H9 (cell line): ENCODE measurements around the gene TFRC. TPM values are rescaled to one million over a fixed set of nuclear protein-coding genes. Genes with fewer than 3 reads are reported as not detected.
"Not testable (repeated sequence)": the region's sequence is repeated elsewhere in the genome, so short reads cannot be mapped to it uniquely, and the experiment has no call there.

Experiments used
- DNase-seq: peaks from one replicate; pipeline ENCODE4 v3.0.0-alpha.2; 2017
- H2AFZ ChIP-seq: one replicate; pipeline ENCODE4 v1.6.1; 2013; ENCODE audit warnings: mild to moderate bottlenecking, low read length, control low read depth, moderate library complexity
- H2AK5ac ChIP-seq: 2 replicates; pipeline ENCODE4 v1.6.1; 2013; ENCODE audit warnings: low read length, control low read depth, mixed read lengths; ENCODE audit not compliant: insufficient read length
- H2BK120ac ChIP-seq: one replicate; pipeline ENCODE4 v1.6.1; 2013; ENCODE audit warnings: low read depth, mild to moderate bottlenecking, low read length, control low read depth, inconsistent platforms; ENCODE audit not compliant: poor library complexity, severe bottlenecking
- H2BK12ac ChIP-seq: 2 replicates; pipeline ENCODE4 v1.6.1; 2013; ENCODE audit warnings: low read length, control low read depth, mixed read lengths, low read depth; ENCODE audit not compliant: insufficient read length
- H2BK15ac ChIP-seq: 2 replicates; pipeline ENCODE4 v1.6.1; 2013; ENCODE audit warnings: low read depth, low read length, control low read depth
- H2BK20ac ChIP-seq: one replicate; pipeline ENCODE4 v1.6.1; 2013; ENCODE audit warnings: low read depth, mild to moderate bottlenecking, low read length, control low read depth, inconsistent platforms; ENCODE audit not compliant: poor library complexity, severe bottlenecking
- H2BK5ac ChIP-seq: 2 replicates; pipeline ENCODE4 v1.6.1; 2013; ENCODE audit warnings: low read length, control low read depth, mixed read lengths; ENCODE audit not compliant: insufficient read length
- H3K14ac ChIP-seq: 2 replicates; pipeline ENCODE4 v1.6.1; 2013; ENCODE audit warnings: low read length, control low read depth; ENCODE audit not compliant: insufficient read depth
- H3K18ac ChIP-seq: 2 replicates; pipeline ENCODE4 v1.6.1; 2013; ENCODE audit warnings: low read depth, mild to moderate bottlenecking, mixed read lengths, low read length, control low read depth; ENCODE audit not compliant: insufficient read length
- H3K23ac ChIP-seq: 2 replicates; pipeline ENCODE4 v1.6.1; 2013; ENCODE audit warnings: low read length, control low read depth, mixed read lengths, low read depth; ENCODE audit not compliant: insufficient read length
- H3K23me2 ChIP-seq: 2 replicates; pipeline ENCODE4 v1.6.1; 2013; ENCODE audit warnings: low read depth, mild to moderate bottlenecking, mixed read lengths, low read length, control low read depth; ENCODE audit not compliant: insufficient read length, poor library complexity, severe bottlenecking
- H3K27ac ChIP-seq: 2 replicates; pipeline ENCODE4 v1.5.1; 2013; ENCODE audit warnings: low read length, control low read depth, mixed read lengths, low read depth; ENCODE audit not compliant: insufficient read length
- H3K27me3 ChIP-seq: 2 replicates; pipeline ENCODE4 v1.6.1; 2013; ENCODE audit warnings: low read length, control low read depth, inconsistent platforms; ENCODE audit not compliant: insufficient read depth
- H3K4ac ChIP-seq: 2 replicates; pipeline ENCODE4 v1.6.1; 2013; ENCODE audit warnings: low read depth, mild to moderate bottlenecking, control low read depth, inconsistent platforms, low read length, moderate library complexity
- H3K4me1 ChIP-seq: 2 replicates; pipeline ENCODE4 v1.6.1; 2013; ENCODE audit warnings: low read length, control low read depth, inconsistent platforms; ENCODE audit not compliant: insufficient read depth
- H3K4me2 ChIP-seq: 2 replicates; pipeline ENCODE4 v1.6.1; 2013; ENCODE audit warnings: low read length, control low read depth, mixed read lengths; ENCODE audit not compliant: insufficient read length, insufficient read depth
- H3K56ac ChIP-seq: 2 replicates; pipeline ENCODE4 v1.6.1; 2013; ENCODE audit warnings: low read depth, mild to moderate bottlenecking, mixed read lengths, low read length, control low read depth; ENCODE audit not compliant: insufficient read length
- H3K79me1 ChIP-seq: 2 replicates; pipeline ENCODE4 v1.6.1; 2013; ENCODE audit warnings: low read depth, mild to moderate bottlenecking, moderate library complexity, low read length, control low read depth, inconsistent platforms; ENCODE audit not compliant: insufficient read depth, poor library complexity, severe bottlenecking
- H3K79me2 ChIP-seq: 2 replicates; pipeline ENCODE4 v1.6.1; 2013; ENCODE audit warnings: low read length, control low read depth, inconsistent platforms; ENCODE audit not compliant: insufficient read depth
- H3K9ac ChIP-seq: 2 replicates; pipeline ENCODE4 v1.6.1; 2013; ENCODE audit warnings: low read length, control low read depth, mixed read lengths; ENCODE audit not compliant: insufficient read length; ENCODE audit errors: extremely low read depth
- H3K9me3 ChIP-seq: one replicate; pipeline ENCODE4 v1.6.1; 2013; ENCODE audit warnings: low read depth, low read length, inconsistent platforms; ENCODE audit not compliant: control insufficient read depth
- H3T11ph ChIP-seq: one replicate; pipeline ENCODE4 v1.6.1; 2013; ENCODE audit warnings: mild to moderate bottlenecking, low read length, control low read depth, inconsistent platforms
- H4K20me1 ChIP-seq: one replicate; pipeline ENCODE4 v1.6.1; 2013; ENCODE audit not compliant: control insufficient read depth, insufficient read length, insufficient read depth
- H4K5ac ChIP-seq: 2 replicates; pipeline ENCODE4 v1.6.1; 2013; ENCODE audit warnings: low read depth, mild to moderate bottlenecking, mixed read lengths, low read length, control low read depth; ENCODE audit not compliant: insufficient read length
- H4K8ac ChIP-seq: replicated peaks from 2 replicates; pipeline ENCODE4 v1.6.1; 2013; ENCODE audit warnings: low read length, control low read depth, mixed read lengths, low read depth; ENCODE audit not compliant: insufficient read length
- H4K91ac ChIP-seq: 2 replicates; pipeline ENCODE4 v1.6.1; 2013; ENCODE audit warnings: low read depth, mild to moderate bottlenecking, moderate library complexity, mixed read lengths, low read length, control low read depth; ENCODE audit not compliant: insufficient read length
- H3K27ac Mint-ChIP-seq, 3 experiments: 2 replicates in 2 of 3; 3 replicates in 1 of 3; pipeline ENCODE4 v1.8.0; 2020 to 2021; ENCODE audit warnings: mixed read lengths in 3 of 3, mild to moderate bottlenecking in 1 of 3, moderate library complexity in 1 of 3
- H3K27me3 Mint-ChIP-seq: 2 replicates; pipeline ENCODE4 v1.8.0; 2021; ENCODE audit warnings: low read depth, mild to moderate bottlenecking, moderate library complexity, mixed read lengths
- H3K36me3 Mint-ChIP-seq, 3 experiments: 2 replicates in 2 of 3; 3 replicates in 1 of 3; pipeline ENCODE4 v1.8.0; 2020 to 2021; ENCODE audit warnings: low read depth in 3 of 3, mixed read lengths in 3 of 3; ENCODE audit not compliant: insufficient read depth in 1 of 3
- H3K4me1 Mint-ChIP-seq, 2 experiments: 2 replicates each; pipeline ENCODE4 v1.8.0; 2020; ENCODE audit warnings: mixed read lengths in 2 of 2
- H3K4me3 Mint-ChIP-seq, 2 experiments: 2 replicates in 1 of 2; 3 replicates in 1 of 2; pipeline ENCODE4 v1.8.0; 2020 to 2021; ENCODE audit warnings: mild to moderate bottlenecking in 2 of 2, mixed read lengths in 2 of 2, moderate library complexity in 1 of 2
- H3K9me3 Mint-ChIP-seq, 2 experiments: 2 replicates in 1 of 2; 3 replicates in 1 of 2; pipeline ENCODE4 v1.8.0; 2020; ENCODE audit warnings: mild to moderate bottlenecking in 2 of 2, mixed read lengths in 2 of 2, moderate library complexity in 1 of 2
- WGBS: extraction: QIAGEN DNeasy Blood & Tissue Kit; methylation state at CpG from one replicate; pipeline ENCODE4 v1.1.7; 2013; ENCODE audit warnings: missing lambda C conversion rate, low lambda C conversion rate, mixed read lengths; ENCODE audit not compliant: insufficient read length; ENCODE audit errors: extremely low coverage; 5-methylcytosine and 5-hydroxymethylcytosine counted together
- total RNA-seq: library from RNA; stranded (reverse); gene quantifications from 2 replicates; pipeline ENCODE4 v1.2.1, GENCODE V29; 2021

TFRC gene
- total RNA-seq, 1 experiment from 2014 or later: 135 TPM

GRCh38 chr3:196018159-196018558 lies 63.7 kb downstream of the TFRC start:
- peaks cover 10 to 11% of the 10 kb centered on the region in 2 experiments for H3K9me3 Mint-ChIP-seq
- H4K5ac ChIP-seq, H4K91ac ChIP-seq, H2AFZ ChIP-seq, H3T11ph ChIP-seq, H3K27me3 ChIP-seq, H3K27ac Mint-ChIP-seq, H2BK5ac ChIP-seq, H3K27ac ChIP-seq, H2BK120ac ChIP-seq, DNase-seq, H3K4ac ChIP-seq, H4K8ac ChIP-seq, H4K20me1 ChIP-seq, H3K9ac ChIP-seq, H3K4me2 ChIP-seq, H3K79me2 ChIP-seq, H3K9me3 ChIP-seq, H3K18ac ChIP-seq, H3K56ac ChIP-seq, H2AK5ac ChIP-seq, H3K4me3 Mint-ChIP-seq, H3K23me2 ChIP-seq, H2BK20ac ChIP-seq, H3K14ac ChIP-seq, H3K79me1 ChIP-seq, H3K4me1 ChIP-seq, H2BK12ac ChIP-seq, H3K4me1 Mint-ChIP-seq, H3K23ac ChIP-seq, H2BK15ac ChIP-seq: not testable (repeated sequence)
- peaks cover 0 to 10% (median 7%) of the 10 kb centered on the region in 3 experiments; a peak in 6 of 7 replicates for H3K36me3 Mint-ChIP-seq
- WGBS: no CpG with 5 or more reads among the region's 5 CpGs
- H3K27me3 Mint-ChIP-seq: peaks cover 16% of the 10 kb centered on the region
